ENCODE data around the gene UBE3C. TPM values are rescaled to one million over a fixed set of nuclear protein-coding genes. Genes with fewer than 3 reads are reported as not detected.

The UBE3C gene
- total RNA-seq, 1 donor from 2014 or later: 69.5 TPM

DNA sequence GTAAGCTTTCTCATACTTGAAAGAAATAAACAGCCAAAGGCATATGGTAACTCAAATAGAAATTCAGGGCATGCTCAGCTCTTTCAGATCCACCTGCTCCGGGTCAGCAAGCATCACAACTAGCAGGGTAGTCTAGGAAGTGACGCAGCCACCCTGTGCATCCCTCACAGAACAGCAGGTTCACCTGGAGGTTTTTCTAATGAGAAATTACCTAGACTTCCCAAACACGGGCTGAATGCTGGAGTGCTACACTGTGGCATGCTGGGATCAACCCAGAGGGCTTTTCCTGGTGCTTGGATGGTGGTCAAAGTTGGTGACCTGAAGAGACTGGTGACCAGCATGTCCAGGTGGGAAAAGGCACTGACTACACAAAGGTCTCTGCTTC, 131.3 kb downstream of the UBE3C start:
- TF ChIP-seq POLR2A (IDR thresholded peaks at IDR 0.05): no peak
- TF ChIP-seq, protein P1, sequence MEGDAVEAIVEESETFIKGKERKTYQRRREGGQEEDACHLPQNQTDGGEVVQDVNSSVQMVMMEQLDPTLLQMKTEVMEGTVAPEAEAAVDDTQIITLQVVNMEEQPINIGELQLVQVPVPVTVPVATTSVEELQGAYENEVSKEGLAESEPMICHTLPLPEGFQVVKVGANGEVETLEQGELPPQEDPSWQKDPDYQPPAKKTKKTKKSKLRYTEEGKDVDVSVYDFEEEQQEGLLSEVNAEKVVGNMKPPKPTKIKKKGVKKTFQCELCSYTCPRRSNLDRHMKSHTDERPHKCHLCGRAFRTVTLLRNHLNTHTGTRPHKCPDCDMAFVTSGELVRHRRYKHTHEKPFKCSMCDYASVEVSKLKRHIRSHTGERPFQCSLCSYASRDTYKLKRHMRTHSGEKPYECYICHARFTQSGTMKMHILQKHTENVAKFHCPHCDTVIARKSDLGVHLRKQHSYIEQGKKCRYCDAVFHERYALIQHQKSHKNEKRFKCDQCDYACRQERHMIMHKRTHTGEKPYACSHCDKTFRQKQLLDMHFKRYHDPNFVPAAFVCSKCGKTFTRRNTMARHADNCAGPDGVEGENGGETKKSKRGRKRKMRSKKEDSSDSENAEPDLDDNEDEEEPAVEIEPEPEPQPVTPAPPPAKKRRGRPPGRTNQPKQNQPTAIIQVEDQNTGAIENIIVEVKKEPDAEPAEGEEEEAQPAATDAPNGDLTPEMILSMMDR (IDR thresholded peaks at IDR 0.05): no peak
- TF ChIP-seq POLR2AphosphoS5 (IDR thresholded peaks at IDR 0.05; ENCODE audit: insufficient read depth in 1 of 2, low read depth in 1 of 2): no peak
- no peak for DNase-seq (ENCODE audit: extremely low spot score in 2 of 2)
- no peak overlapping the region for H3K4me3 ChIP-seq
- H3K9me3 ChIP-seq: no peaks in the 10 kb centered on the region
- no peaks in the 10 kb centered on the region for H3K27me3 ChIP-seq
- H3K4me1 ChIP-seq: peaks cover 24% of the 10 kb centered on the region
- H3K36me3 ChIP-seq: peaks cover 3 to 32% of the 10 kb centered on the region in 2 donors
- no peak overlapping the region for H3K27ac ChIP-seq
- intact Hi-C loops (cut with DNase I): loop anchor here (10.0 kb wide), 1 partner anchor 305 kb away; no protein-coding TSS in a partner anchor

GRCh38 chr7:157271315-157271990, 132.7 kb downstream of the UBE3C start:
- intact Hi-C loops (cut with DNase I): loop anchor here (10.0 kb wide), 1 partner anchor 307 kb away; no protein-coding TSS in a partner anchor
- H3K4me3 ChIP-seq: no peak overlapping the region
- TF ChIP-seq, protein P1 (IDR thresholded peaks at IDR 0.05): no peak
- TF ChIP-seq POLR2AphosphoS5 (IDR thresholded peaks at IDR 0.05; ENCODE audit: insufficient read depth in 1 of 2, low read depth in 1 of 2): peak in 1 of 2 donors; percentile 25

DNA sequence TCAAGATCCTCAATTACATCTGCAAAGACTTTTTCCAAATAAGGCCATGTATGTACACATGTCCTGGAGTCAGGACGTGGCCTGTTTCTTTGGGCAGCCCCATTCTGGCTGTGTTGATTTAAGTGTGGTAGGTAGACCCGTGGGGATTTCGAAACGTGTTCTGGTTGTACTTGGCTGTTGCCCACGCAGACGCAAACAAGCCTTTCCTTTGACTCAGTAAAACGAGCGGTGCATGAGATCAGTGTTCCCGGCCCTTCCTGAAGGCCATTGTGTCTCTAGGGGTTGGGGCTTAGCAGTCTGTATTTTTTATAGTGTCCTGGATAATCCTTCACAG, 133.2 kb downstream of the UBE3C start:
- no peak overlapping the region for H3K4me3 ChIP-seq
- TF ChIP-seq POLR2AphosphoS5 (IDR thresholded peaks at IDR 0.05; ENCODE audit: insufficient read depth in 1 of 2, low read depth in 1 of 2): peak in 1 of 2 donors; percentile 94
- TF ChIP-seq, protein P1 (IDR thresholded peaks at IDR 0.05): no peak
- H3K27ac ChIP-seq: peak overlapping the region; percentile 74
- no peaks in the 10 kb centered on the region for H3K9me3 ChIP-seq
- H3K36me3 ChIP-seq: peaks cover 3 to 25% of the 10 kb centered on the region in 2 donors
- intact Hi-C loops (cut with DNase I): loop anchor here (10.0 kb wide), 1 partner anchor 307 kb away; no protein-coding TSS in a partner anchor
- H3K4me1 ChIP-seq: peaks cover 24% of the 10 kb centered on the region
- no peaks in the 10 kb centered on the region for H3K27me3 ChIP-seq
- DNase-seq (ENCODE audit: extremely low spot score in 2 of 2): no peak

More at GRCh38 chr7:157271315-157271990, 132.7 kb downstream of the UBE3C start:
- Histone ChIP-seq H3K4me1 (peaks cover 24% of the 10 kb centered on the region), H3K9me3 (no peaks in the 10 kb centered on the region), H3K27me3 (no peaks in the 10 kb centered on the region), H3K36me3 (peaks cover 3 to 25% of the 10 kb centered on the region in 2 donors), H3K27ac (peak overlapping the region; percentile 41)
- DNase-seq (ENCODE audit: extremely low spot score in 2 of 2): no peak

GRCh38 chr7:157272351-157273207, 133.9 kb downstream of the UBE3C start:
- no peaks in the 10 kb centered on the region for H3K9me3 ChIP-seq
- H3K4me1 ChIP-seq: peaks cover 25% of the 10 kb centered on the region
- H3K27me3 ChIP-seq: no peaks in the 10 kb centered on the region
- peaks cover 3 to 21% of the 10 kb centered on the region in 2 donors for H3K36me3 ChIP-seq
- intact Hi-C loops (cut with DNase I): loop anchor here (10.0 kb wide), 1 partner anchor 308 kb away; no protein-coding TSS in a partner anchor
- peak overlapping the region; percentile 74 for H3K27ac ChIP-seq
- no peak overlapping the region for H3K4me3 ChIP-seq
- no peak for DNase-seq (ENCODE audit: extremely low spot score in 2 of 2)
- no peak for TF ChIP-seq POLR2AphosphoS5 (IDR thresholded peaks at IDR 0.05; ENCODE audit: insufficient read depth in 1 of 2, low read depth in 1 of 2)
- TF ChIP-seq, protein P1 (IDR thresholded peaks at IDR 0.05): no peak
- TF ChIP-seq POLR2A (IDR thresholded peaks at IDR 0.05): no peak

All from vagina (tissue), 2 donors.